ENCODE measurements around the gene BRWD1.

BRWD1 gene

DNA sequence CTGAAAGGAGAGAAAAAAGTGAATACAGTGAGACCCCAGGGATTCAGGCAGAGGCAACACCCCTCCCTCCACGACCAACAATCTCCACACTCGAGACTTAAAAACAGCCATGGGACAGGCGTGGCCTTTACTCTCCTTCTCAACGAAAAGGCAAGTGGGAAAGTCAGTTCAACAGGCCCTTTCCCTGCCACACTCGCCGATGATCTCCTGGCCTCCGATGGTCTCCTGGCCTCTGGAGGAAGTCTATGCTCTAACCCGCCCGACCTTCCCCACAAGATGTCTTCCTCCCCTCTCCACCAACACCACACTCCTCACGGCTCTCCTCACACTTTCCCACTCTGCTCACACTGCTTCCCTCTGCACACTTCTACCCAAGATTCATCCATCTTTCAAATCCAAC is 137.8 kb downstream of the BRWD1 start:
- TF ChIP-seq CTCF (IDR thresholded peaks at IDR 0.05): no peak

DNA sequence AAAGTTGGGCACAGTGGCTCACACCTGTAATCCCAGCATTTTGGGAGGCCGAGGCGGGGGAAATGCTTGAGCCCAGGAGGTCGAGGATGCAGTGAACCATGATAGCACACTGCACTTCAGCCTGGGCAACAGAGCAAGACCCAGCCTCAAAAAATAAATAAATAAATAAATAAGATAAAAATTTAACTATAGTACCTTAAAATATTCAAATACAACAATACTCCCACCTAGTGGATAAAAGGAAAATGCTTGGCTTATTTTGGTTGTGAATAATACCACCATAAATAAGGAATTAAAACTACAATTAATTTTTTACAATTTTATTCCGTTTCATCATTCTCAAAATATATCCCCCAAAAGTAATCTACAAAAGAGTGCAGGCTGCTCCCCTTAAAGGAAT is 138.3 kb downstream of the BRWD1 start:
- TF ChIP-seq CTCF (IDR thresholded peaks at IDR 0.05): peak; percentile 38

GRCh38 chr21:39173716-39174680 is 139.4 kb downstream of the BRWD1 start:
- no peak for TF ChIP-seq CTCF (IDR thresholded peaks at IDR 0.05)

- no peak for TF ChIP-seq CTCF (IDR thresholded peaks at IDR 0.05)
Observed at GRCh38 chr21:39169906-39170305, 143.5 kb downstream of the BRWD1 start.

DNA sequence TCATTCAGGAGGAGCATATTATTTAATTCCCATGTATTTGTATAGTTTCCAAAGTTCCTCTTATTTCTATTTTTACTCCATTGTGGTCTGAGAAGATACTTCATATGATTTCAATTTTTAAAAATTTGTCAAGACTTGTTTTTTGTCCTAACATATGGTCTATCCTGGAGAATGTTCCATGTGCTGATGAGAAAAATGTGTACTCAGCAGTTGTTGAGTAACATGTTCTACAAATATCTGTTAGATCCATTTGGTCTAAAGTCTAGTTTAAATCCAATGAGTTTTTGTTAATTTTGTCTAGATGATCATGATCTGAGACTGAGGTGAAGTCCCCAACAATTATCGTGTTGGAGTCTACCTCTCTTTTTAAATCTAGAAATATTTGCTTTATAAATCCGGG is 144.6 kb downstream of the BRWD1 start:
- no peak for TF ChIP-seq CTCF (IDR thresholded peaks at IDR 0.05)

GRCh38 chr21:39164523-39164922 is 148.9 kb downstream of the BRWD1 start:
- TF ChIP-seq CTCF (IDR thresholded peaks at IDR 0.05): no peak

DNA sequence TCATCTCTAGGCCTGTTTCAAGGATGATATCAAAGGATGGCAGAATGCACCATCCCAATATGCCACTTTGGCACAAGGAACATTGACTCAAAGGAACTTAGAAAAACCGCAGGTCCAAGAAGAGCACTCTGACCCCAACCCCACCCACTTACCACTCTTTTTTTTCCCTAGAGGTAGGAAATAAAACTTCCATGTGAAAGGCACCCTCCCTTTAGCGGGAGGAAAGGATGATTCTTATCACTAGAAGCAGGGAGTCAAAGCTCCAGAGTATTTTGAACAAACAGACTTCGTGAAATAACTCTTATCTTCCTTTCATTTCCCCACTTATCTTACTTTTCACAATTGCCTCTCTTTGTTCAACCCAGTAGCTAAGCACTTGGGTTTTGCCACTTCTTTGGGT is 152.4 kb downstream of the BRWD1 start:
- no peak for TF ChIP-seq CTCF (IDR thresholded peaks at IDR 0.05)

Data from LNCAP (cell line).